ENCODE data around the gene NDUFV2.

NDUFV2 gene

DNA sequence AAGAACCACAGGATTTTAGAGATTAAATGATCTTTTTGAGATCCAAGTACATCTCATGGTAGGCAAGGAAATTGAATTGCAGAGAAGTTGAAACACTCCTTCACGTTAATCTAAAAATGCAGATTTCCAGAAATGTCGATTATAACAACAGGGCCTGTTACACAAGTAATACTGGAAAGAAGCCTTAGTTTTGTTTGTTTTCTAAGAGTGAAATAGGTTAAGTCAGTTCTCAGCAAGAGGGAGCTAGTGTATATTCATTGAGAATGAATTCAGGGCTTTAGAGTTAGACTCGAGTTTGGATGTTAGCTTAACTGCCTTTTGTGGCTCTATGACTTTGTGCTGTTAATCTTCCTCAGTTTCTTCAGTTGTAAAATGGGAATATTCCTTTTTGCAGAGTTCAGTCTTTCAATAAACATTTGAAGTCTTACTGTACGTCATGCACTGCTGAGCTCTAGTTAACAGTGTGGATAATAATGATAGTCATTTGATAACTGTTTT lies 926 bp downstream of the NDUFV2 start:
- DNase-seq (ENCODE audit: low read depth), result no peak
- TF ChIP-seq CTCF (IDR thresholded peaks at IDR 0.05; ENCODE audit: low read depth, low read length, missing control alignments), result no peak
- H3K4me3 ChIP-seq (ENCODE audit: low read depth, low read length), result peak overlapping the region; percentile 86

DNA sequence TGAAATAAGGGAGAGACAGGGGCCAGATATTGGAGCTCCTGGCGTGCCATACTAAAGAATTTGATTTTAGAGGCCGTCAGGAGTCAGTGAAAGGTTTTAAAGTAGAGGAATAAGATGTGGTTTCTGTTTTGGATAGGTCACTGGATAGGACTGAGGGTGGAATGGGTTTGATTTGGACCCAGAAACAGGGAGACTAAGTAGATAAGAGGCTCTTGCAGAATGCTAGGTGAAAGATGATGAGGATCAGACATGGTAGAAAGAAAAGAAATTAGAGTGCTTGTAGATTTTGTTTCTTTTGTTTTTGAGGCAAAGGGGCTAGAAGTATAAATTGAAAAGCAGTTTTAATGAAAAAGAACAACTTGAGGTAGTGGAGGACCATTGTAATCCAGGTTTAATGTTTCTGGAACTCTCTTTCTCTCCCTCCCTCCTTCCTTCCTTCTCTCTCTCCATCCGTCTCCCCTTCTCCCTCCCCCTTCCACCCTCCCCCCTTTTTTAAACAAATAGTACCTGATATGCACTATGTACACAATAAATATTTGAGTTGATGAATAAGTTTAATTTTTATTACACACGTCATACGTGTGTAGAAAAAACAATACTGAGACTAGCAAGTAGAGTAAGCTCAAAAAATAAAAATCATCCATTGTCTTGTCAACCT lies 1.9 kb downstream of the NDUFV2 start:
- no peak for DNase-seq (ENCODE audit: low read depth)
- no peak for TF ChIP-seq CTCF (IDR thresholded peaks at IDR 0.05; ENCODE audit: low read depth, low read length, missing control alignments)
- peak overlapping the region; percentile 86 for H3K4me3 ChIP-seq (ENCODE audit: low read depth, low read length)

GRCh38 chr18:9105420-9105819 lies 2.9 kb downstream of the NDUFV2 start:
- TF ChIP-seq CTCF (IDR thresholded peaks at IDR 0.05; ENCODE audit: low read depth, low read length, missing control alignments), result no peak
- no peak for DNase-seq (ENCODE audit: low read depth)
- peak overlapping the region; percentile 86 for H3K4me3 ChIP-seq (ENCODE audit: low read depth, low read length)

- no peak for DNase-seq (ENCODE audit: low read depth)
- TF ChIP-seq CTCF (IDR thresholded peaks at IDR 0.05; ENCODE audit: low read depth, low read length, missing control alignments), result no peak
- peak overlapping the region; percentile 86; the same call in 1 of the 2 replicates for H3K4me3 ChIP-seq (ENCODE audit: low read depth, low read length)
Measured at GRCh38 chr18:9106094-9106493, 3.6 kb downstream of the NDUFV2 start.

DNA sequence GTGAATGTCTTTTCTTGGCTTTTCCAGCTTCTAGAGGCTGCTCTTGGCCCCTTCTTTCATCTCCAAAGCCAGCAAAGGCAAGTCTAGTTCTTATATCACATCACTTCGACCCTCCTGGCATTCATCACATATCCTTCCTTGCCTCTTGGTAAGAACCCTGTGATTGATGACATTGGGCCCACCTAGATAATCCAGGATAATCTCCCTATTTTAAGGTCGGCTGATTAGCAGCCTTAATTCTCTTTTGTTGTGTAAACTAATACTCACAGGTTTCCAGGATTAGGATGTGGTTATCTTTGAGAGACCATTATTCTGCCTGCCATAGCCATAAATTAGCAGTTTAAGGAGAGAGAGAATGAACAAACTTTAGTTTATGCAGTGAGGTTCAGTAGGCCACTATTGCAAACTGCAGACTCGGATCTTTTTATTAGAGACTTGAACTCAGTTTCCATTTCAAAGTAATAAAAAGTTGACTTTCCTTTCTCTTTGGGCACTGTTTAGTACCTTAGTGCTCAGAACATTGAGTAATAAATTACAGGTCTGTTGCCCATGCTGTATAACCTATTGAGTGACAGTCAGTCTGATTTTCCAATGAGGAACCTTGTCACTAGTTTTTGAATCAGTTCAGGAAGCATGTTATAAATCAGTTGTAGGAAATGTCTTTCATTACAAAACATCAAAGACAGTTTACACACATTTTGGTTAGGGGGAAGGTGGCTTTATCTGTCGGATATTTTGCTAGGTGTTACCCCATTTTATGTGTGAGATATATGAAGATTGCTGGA lies 4.5 kb downstream of the NDUFV2 start:
- no peak for TF ChIP-seq CTCF (IDR thresholded peaks at IDR 0.05; ENCODE audit: low read depth, low read length, missing control alignments)
- no peak for DNase-seq (ENCODE audit: low read depth)
- peak overlapping the region; percentile 32 for H3K4me3 ChIP-seq (ENCODE audit: low read depth, low read length)

GRCh38 chr18:9108911-9109310 lies 6.4 kb downstream of the NDUFV2 start:
- no peak for TF ChIP-seq CTCF (IDR thresholded peaks at IDR 0.05; ENCODE audit: low read depth, low read length, missing control alignments)
- H3K4me3 ChIP-seq (ENCODE audit: low read depth, low read length), result no peak overlapping the region
- DNase-seq (ENCODE audit: low read depth), result no peak

Data from GM12864 (cell line).